Small intestine (tissue), 7 donors: ENCODE measurements around the gene PRDM1. TPM values are rescaled to one million over a fixed set of nuclear protein-coding genes. Genes with fewer than 3 reads are reported as not detected.

Experiments used
- DNase-seq, 2 donors: peaks; one replicate each; pipeline versions ENCODE4 v3.0.0 to v3.0.0-alpha.2; 2013
- FAIRE-seq: peaks from 2 replicates; lab custom pipeline; 2012; peaks lifted over from hg19 to GRCh38; lab: Jason Lieb, UNC
- H3K27ac ChIP-seq, 3 donors: one replicate each; pipeline ENCODE4 v1.5.1; 2013; ENCODE audit warnings: low read length in 2 of 3, mild to moderate bottlenecking in 2 of 3, control low read depth in 1 of 3, inconsistent platforms in 1 of 3, low read depth in 1 of 3, moderate library complexity in 1 of 3
- H3K27me3 ChIP-seq, 3 donors: one replicate each; pipeline ENCODE4 v1.6.1; 2013; ENCODE audit warnings: low read length in 3 of 3, inconsistent platforms in 1 of 3; ENCODE audit not compliant: control insufficient read depth in 3 of 3, insufficient read depth in 3 of 3
- H3K36me3 ChIP-seq, 3 donors: one replicate each; pipeline ENCODE4 v1.6.1; 2013; ENCODE audit warnings: low read length in 3 of 3, inconsistent platforms in 1 of 3, low read depth in 1 of 3, mild to moderate bottlenecking in 1 of 3, moderate library complexity in 1 of 3; ENCODE audit not compliant: control insufficient read depth in 3 of 3, insufficient read depth in 2 of 3
- H3K4me1 ChIP-seq, 3 donors: one replicate each; pipeline ENCODE4 v1.6.1; 2013; ENCODE audit warnings: low read length in 2 of 3, inconsistent platforms in 1 of 3, low read depth in 1 of 3, mild to moderate bottlenecking in 1 of 3, moderate library complexity in 1 of 3; ENCODE audit not compliant: control insufficient read depth in 3 of 3, insufficient read depth in 2 of 3
- H3K4me3 ChIP-seq, 3 donors: one replicate each; pipeline ENCODE4 v1.5.1; 2013; ENCODE audit warnings: low read length in 3 of 3, control low read depth in 1 of 3, inconsistent platforms in 1 of 3, low read depth in 1 of 3, mild to moderate bottlenecking in 1 of 3, moderate library complexity in 1 of 3
- H3K9me3 ChIP-seq, 2 donors: one replicate each; pipeline ENCODE4 v1.6.1; 2013; ENCODE audit warnings: low read depth in 1 of 2, low read length in 1 of 2; ENCODE audit not compliant: control insufficient read depth in 2 of 2, insufficient read depth in 1 of 2
- WGBS, 3 donors: extraction: QIAGEN DNeasy Blood & Tissue Kit; methylation state at CpG; one replicate each; pipeline ENCODE4 v1.1.7; 2013; 5-methylcytosine and 5-hydroxymethylcytosine counted together
- polyA plus RNA-seq, 4 donors: library from polyadenylated mRNA; stranded (reverse) in 3 of 4; unstranded in 1 of 4; fragments of 200-250 nt in 3 of 4; fragments of 120-200 nt in 1 of 4; gene quantifications; one replicate each; pipeline versions ENCODE4 v1.2.1 to v1.2.3, GENCODE V29; 2013
- donor health status: healthy with polysubstance abuse.
- donor health status: control.
- donor health status: control.
- donor health status: Bipolar disorder and iron deficiency.
- donor health status: healthy.

PRDM1 gene
- polyA plus RNA-seq, 4 donors = 0.67 to 78.6 (median 2.8) TPM

DNA sequence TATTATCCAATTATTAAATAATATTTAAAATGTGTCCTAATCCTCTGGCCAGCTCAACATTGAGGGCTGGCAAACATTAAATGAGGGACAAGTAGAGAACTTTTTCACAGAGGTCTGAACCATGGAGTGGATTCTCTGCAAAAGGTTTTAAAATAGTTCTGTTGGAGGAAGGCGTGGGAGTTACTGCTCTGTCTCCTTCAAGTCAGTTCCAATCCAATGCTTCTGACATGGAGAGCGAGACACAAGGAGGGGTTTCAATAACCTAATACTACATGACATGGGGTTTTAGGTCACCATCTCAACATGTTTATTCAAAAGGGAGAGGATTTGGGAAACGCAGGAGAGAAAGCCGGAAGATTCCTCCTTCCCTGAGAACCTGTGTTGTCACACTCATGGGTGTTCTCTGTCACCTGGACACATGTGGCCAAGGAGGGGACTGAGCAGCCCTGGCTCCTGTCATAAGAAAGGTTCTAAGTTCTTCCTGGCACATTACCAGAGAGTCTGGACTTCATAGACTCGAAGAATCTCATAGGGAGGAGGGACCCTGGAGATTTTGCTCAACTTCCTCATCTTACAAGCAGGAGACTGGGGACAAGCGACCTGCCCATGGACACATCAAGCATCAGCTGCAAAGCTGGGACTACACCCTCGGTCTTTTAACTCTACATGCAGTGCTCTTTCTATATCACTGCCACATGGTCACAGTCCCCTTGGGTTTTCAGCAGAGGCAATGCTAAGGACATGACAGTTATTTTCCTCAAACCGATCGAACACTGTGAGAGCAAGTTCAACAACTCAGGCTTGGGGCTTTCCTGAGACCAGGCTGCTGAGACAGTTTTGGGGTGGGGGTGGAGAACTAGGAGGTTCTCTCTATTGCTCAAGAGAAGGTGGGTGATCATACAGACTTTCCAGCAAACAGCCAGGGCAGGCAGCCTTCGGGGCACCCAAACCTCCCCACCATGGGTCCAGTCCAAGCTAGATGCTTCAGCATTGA, 38.6 kb downstream of the PRDM1 start:
- FAIRE-seq (no peak), DNase-seq (no peak)
- Histone ChIP-seq H3K27ac (no peak overlapping the region), H3K27me3 (no peaks in the 10 kb centered on the region), H3K4me3 (no peak overlapping the region), H3K36me3 (no peaks in the 10 kb centered on the region), H3K4me1 (peaks cover 0 to 10% (median 0%) of the 10 kb centered on the region in 3 donors), H3K9me3 (no peaks in the 10 kb centered on the region)
- WGBS, 3 donors = 84 to 94% (median 87%) methylated on average over 10 of the region's 10 CpGs

DNA sequence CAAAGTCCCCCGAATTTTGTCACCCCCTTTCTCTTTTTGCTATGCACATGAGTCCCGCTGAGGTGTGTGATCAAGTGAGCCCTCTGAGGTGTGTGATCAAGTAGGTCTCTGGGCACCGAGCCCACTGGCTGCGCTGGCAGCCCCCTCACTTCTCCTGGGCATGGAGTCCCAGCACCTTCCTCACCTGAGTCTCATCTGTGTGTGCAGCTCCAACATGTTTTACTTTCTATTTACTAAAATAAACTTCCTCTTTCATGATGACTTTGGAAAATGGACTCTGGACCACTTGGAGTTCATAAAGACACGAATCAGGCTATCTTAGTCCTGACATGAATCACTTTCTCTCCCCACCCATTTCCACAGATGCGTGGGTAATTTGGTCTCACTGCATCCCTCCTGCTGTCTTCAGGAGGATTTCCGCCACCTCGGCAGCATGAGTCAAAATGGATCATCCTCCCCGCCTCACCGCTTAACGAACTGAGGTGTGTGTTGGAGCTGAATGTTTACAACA, 39.8 kb downstream of the PRDM1 start:
- Histone ChIP-seq H3K27me3 (no peaks in the 10 kb centered on the region), H3K9me3 (no peaks in the 10 kb centered on the region), H3K27ac (peak overlapping the region; percentile 46 to 66 (median 62)), H3K36me3 (no peaks in the 10 kb centered on the region), H3K4me3 (peak overlapping the region in 1 of 3 donors; percentile 38), H3K4me1 (peaks cover 0 to 10% (median 2%) of the 10 kb centered on the region in 3 donors)
- DNase-seq (peak; percentile 78 to 90), FAIRE-seq (no peak)
- WGBS, 3 donors = 33 to 53% (median 41%) methylated on average over 11 of the region's 11 CpGs

DNA sequence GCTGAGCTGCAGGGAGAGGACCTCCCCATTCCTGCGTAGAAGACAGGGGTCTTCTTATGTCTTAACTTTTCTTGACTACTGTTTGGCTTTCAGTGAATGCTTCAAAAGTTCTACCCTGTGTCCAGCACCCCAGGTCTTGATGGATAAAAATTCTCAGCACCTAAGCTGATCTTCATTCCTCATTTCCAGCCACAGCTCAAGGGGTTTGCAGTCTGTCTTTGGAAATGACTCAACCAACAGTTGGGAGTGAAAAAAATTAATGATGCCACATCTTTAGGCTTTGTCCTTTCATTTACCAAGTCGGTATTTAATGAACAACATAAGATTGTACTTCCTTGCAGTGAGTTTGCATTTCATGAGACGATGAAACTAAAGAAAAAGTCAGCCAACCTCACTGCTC, 40.3 kb downstream of the PRDM1 start:
- Histone ChIP-seq H3K9me3 (no peaks in the 10 kb centered on the region), H3K27me3 (no peaks in the 10 kb centered on the region), H3K4me3 (no peak overlapping the region), H3K27ac (peak overlapping the region in 1 of 3 donors; percentile 62), H3K4me1 (peaks cover 0 to 10% (median 2%) of the 10 kb centered on the region in 3 donors), H3K36me3 (no peaks in the 10 kb centered on the region)
- FAIRE-seq (no peak), DNase-seq (no peak)
- WGBS, 3 donors = 74 to 85% (median 80%) methylated on average over 3 of the region's 3 CpGs

DNA sequence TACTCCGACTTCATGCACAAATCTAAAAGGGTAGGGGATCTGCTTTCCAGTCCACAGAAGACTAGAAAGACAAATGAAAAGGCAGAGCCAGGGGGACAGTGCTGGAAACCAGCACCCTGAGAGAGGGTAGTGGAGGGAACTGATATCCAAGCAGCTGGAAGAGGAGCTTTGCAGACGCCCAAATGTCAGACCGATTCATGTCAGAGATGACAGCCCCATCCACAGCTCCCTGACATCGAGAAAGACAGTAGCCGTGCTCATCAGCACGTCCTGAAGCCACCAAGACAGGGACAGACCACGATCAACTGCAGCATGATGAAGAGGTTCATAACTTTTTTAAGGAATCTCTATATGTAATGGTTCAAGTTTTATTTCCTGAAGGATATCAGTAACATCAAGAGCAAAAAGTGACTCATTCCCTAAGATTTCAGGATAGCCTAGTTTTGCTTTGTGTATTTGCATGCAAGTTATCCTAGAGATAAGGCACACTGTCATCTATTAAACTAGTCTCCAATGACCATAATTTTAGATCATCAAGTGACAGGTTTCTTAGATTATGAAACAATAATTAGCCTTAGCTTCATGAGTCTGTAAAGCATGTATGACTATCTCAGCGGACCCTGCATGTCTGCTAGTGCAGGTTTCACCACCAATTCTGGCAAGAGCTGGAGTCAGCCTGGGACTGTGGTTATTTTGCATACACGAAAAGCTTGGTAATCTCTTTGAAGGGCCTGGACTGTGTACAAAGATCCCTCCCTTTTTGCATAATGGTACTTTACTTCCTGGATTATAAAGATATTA, 43.0 kb downstream of the PRDM1 start:
- WGBS, 3 donors = 66 to 77% (median 66%) methylated on average over 9 of the region's 9 CpGs
- H3K4me3 ChIP-seq = no peak overlapping the region
- no peak for FAIRE-seq
- H3K36me3 ChIP-seq = no peaks in the 10 kb centered on the region
- no peaks in the 10 kb centered on the region for H3K9me3 ChIP-seq
- DNase-seq = peak in 1 of 2 donors; percentile 52
- H3K4me1 ChIP-seq = peaks cover 0 to 10% (median 2%) of the 10 kb centered on the region in 3 donors
- peaks cover 0 to 2% (median 0%) of the 10 kb centered on the region in 3 donors for H3K27me3 ChIP-seq
- no peak overlapping the region for H3K27ac ChIP-seq

DNA sequence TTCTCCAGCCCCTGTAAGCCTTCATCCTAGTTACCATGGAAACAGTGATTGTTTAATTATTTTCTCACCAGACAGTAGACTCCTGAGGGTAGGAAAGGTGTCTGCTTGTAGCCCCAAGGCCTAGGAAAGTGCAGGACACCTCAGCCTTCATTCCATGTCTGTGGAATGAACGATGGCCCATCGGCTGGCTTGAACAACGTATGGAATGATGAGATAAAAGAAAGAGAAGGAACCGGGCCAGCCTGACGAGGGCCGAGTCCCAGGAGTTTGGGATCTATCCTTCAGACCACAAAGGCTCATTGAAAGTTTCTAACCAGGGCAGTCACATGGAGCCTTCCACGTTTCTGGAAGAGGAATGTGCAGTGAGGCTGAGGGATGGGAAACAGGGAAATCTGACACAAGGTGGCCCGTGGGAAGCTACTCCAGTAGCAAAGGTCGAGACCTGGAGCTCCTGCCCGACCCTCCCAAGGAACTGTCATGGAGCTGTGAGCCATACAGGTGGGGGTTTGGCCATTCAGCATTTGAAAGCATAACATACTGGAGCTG, 46.1 kb downstream of the PRDM1 start:
- Histone ChIP-seq H3K4me1 (peaks cover 0 to 4% (median 2%) of the 10 kb centered on the region in 3 donors), H3K36me3 (no peaks in the 10 kb centered on the region), H3K27me3 (peaks cover 0 to 2% (median 0%) of the 10 kb centered on the region in 3 donors), H3K27ac (no peak overlapping the region), H3K9me3 (no peaks in the 10 kb centered on the region), H3K4me3 (no peak overlapping the region)
- FAIRE-seq (no peak), DNase-seq (no peak)
- 86 to 93% (median 91%) methylated on average over 10 of the region's 10 CpGs for WGBS, 3 donors

DNA sequence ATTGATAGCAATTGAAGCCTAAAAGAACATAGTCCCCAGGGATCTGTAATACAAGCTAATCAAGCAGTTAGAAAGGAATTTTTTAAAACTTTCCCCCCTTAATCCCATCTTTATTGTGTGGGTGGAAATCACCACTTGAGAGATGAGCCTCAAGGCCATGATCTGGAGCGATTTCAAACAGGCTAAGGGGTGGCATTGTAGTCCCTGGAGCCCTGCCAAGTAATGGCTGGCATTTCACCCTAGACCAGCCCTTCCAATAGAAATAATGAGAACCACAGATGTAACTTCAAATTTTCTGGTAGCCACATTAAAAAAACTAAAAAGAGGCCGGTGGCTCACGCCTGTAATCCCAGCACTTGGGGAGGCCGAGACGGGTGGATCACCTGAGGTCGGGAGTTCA, 46.9 kb downstream of the PRDM1 start:
- H3K9me3 ChIP-seq = no peaks in the 10 kb centered on the region
- H3K27ac ChIP-seq = no peak overlapping the region
- no peaks in the 10 kb centered on the region for H3K36me3 ChIP-seq
- DNase-seq (no peak), FAIRE-seq (no peak)
- H3K27me3 ChIP-seq = peaks cover 0 to 2% (median 0%) of the 10 kb centered on the region in 3 donors
- 88 to 90% (median 89%) methylated on average over 6 of the region's 6 CpGs for WGBS, 3 donors
- H3K4me1 ChIP-seq = peaks cover 0 to 4% (median 2%) of the 10 kb centered on the region in 3 donors
- no peak overlapping the region for H3K4me3 ChIP-seq

DNA sequence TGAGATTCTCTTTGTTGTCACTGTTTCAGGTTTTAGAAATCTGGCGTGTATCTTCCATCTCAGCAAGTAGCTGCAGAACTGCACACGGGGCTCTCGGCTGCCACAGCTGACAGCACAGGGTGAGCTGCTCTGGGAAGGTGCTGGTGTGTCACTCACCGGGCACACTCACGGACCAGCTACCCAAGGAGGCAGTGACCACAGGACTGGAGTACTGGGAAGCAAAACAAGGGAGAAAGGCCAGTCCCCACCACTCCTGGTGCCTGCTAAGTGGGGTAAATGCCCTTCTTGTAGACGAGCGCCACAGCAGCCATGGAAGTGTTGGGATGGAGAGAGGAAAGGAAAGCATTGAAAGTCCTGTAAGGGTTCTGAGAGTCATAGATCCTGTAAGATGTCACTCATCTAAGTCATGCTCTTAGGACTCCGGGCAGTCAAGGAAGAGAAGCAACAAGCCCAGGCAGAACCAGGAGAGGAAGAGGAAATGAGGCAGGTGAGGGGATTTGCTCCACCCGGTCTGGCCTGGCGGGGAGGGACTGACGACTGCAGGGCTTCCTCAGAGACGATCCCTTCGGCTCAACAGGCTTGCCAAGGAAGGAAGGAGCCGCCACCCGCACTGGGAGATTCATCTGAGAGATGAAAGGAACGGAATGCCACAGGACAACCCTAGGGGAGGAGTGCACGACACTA, 48.1 kb downstream of the PRDM1 start:
- Histone ChIP-seq H3K27ac (no peak overlapping the region), H3K4me3 (no peak overlapping the region), H3K36me3 (no peaks in the 10 kb centered on the region), H3K27me3 (peaks cover 0 to 2% (median 0%) of the 10 kb centered on the region in 3 donors), H3K4me1 (peaks cover 0 to 4% (median 2%) of the 10 kb centered on the region in 3 donors), H3K9me3 (no peaks in the 10 kb centered on the region)
- FAIRE-seq (no peak), DNase-seq (no peak)
- 84 to 90% (median 90%) methylated on average over 15 to 17 of the region's 17 CpGs for WGBS, 3 donors
